ACC112 (cell line): ENCODE results near the gene MT1E.
"Not testable (repeated sequence)": the region's sequence is repeated elsewhere in the genome, so short reads cannot be mapped to it uniquely, and the experiment has no call there.

Experiments used
- H2AFZ ChIP-seq: fragments of 200-600 bp; sonication (generic); one replicate; pipeline ENCODE4 v1.6.0; 2017; ENCODE audit warnings: antibody characterized with exemption, low read length; ENCODE audit not compliant: unreplicated experiment
- H3K27ac ChIP-seq: fragments of 200-600 bp; sonication (generic); 2 replicates; pipeline ENCODE4 v1.5.1; 2014; ENCODE audit warnings: low read depth, mild to moderate bottlenecking, antibody characterized with exemption, low read length, moderate library complexity
- H3K27me3 ChIP-seq: fragments of 200-600 bp; sonication (generic); 2 replicates; pipeline ENCODE4 v1.6.1; 2014; ENCODE audit warnings: mild to moderate bottlenecking, antibody characterized with exemption, low read length, moderate library complexity, mixed read lengths; ENCODE audit not compliant: insufficient read depth
- H3K36me3 ChIP-seq: fragments of 200-600 bp; sonication (generic); 2 replicates; pipeline ENCODE4 v1.6.1; 2016; ENCODE audit warnings: mild to moderate bottlenecking, antibody characterized with exemption, low read length, moderate library complexity, mixed read lengths; ENCODE audit not compliant: insufficient read depth
- H3K4me1 ChIP-seq: fragments of 200-600 bp; sonication (generic); one replicate; pipeline ENCODE4 v1.6.1; 2016; ENCODE audit warnings: low read length, mixed read lengths; ENCODE audit not compliant: insufficient read depth, unreplicated experiment, control insufficient read depth
- H3K4me3 ChIP-seq: fragments of 200-600 bp; sonication (generic); 2 replicates; pipeline ENCODE4 v1.5.1; 2014; ENCODE audit warnings: mild to moderate bottlenecking, low read depth, low read length
- H3K79me2 ChIP-seq: fragments of 200-600 bp; sonication (generic); one replicate; pipeline ENCODE4 v1.6.0; 2016; ENCODE audit warnings: low read length; ENCODE audit not compliant: control insufficient read depth, unreplicated experiment, insufficient read depth

The MT1E gene

DNA sequence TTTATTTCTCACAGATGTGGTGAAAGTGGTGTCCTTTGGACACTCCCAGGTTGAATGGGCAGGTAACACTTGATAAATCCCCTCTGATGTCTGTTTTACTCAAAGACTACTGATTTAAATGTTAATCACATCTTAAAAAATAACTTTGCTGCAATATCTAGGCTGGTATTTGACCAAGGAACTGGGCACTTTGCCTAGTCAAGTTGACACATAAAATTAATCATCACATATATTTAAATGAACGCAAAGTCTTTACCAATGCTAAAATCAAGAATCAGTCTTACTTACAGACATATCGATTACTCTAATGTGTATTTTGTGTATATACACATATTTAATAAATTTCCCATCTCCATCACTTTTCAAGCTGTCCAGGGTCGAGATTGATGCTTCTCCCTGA lies 10.2 kb upstream of the MT1E start:
- Histone ChIP-seq H3K79me2 (peaks cover 17% of the 10 kb centered on the region), H3K4me1 (peaks cover 61% of the 10 kb centered on the region), H3K36me3 (no peaks in the 10 kb centered on the region), H3K27ac (peak overlapping the region; percentile 99), H3K4me3 (peak overlapping the region; percentile 57; the same call in 1 of the 2 replicates), H3K27me3 (no peaks in the 10 kb centered on the region), H2AFZ (no peak overlapping the region)

DNA sequence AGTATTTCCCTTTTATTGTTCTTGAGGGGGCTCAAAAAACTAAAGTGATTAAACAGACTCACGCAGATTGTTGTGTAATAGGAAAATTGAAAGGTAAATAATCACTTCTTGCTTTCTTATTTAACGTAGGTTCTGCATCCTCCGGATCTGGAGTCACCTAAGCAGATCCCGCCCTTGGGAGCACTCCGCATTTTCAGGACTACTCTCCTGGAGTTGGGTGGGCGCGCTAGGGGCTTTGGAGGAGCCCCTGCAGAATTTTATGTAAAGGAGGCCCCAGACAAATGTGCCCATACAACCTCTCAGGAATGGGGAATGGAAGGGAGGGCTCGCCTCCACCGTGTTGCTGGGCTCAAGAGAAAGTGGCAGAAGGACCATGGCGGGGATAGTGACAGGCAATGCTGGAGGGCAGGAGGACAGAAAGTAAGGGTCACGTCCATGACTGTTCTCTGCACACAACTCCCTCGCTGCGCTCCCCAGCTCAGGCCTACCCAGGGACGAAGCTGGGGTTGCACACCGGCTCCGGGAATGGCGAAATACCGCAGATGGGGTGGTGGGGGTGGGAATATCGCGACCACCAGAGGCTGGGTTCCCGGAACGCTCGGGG lies 8.9 kb upstream of the MT1E start:
- Histone ChIP-seq H3K27me3 (no peaks in the 10 kb centered on the region), H3K4me1 (peaks cover 47% of the 10 kb centered on the region), H3K79me2 (peaks cover 17% of the 10 kb centered on the region), H3K27ac (no peak overlapping the region), H2AFZ (no peak overlapping the region), H3K36me3 (no peaks in the 10 kb centered on the region), H3K4me3 (peak overlapping the region; percentile 80)

DNA sequence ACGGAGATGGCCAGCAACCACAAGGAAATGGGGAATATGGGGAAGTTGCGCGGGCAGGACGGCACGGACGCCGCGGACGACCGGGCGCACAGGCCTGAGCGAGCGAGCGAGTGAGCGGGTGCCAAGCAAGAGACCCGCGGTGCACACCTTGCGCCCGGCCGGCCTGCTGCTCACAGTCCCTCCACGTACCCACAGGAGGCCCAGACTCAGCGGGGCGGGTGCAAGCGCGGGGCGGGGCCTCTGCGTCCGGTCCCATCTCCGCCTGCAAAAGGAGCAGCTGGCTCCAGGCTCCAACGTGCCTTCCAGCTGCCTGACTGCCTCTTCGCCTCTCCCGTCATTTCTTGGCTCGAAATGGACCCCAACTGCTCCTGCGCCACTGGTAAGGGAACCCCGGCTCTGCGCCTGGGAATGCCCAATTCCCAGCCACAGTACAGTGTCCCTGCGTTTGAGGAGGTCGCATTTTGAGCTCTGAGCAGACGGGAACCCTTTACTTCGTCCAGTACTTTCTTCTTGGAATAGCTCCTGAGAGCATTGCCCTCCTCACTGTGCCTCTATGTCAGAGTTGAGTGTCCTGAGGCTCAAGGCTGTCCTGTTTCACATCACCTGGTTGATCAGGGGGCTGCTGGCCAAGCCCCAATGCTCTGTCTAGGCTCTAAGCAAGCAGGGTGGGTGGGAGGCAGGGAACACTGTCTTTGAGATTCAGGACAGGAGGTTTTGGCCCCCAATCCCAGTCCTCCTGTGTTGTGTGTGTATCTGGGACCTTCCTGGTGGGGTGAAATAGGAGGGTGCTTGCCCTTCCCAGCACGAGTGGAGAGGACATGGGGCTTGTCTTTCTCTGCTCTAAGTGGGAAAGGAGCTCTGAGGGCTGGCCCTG lies 8.1 kb upstream of the MT1E start:
- Histone ChIP-seq H2AFZ (peak overlapping the region; percentile 87), H3K36me3 (no peaks in the 10 kb centered on the region), H3K27me3 (no peaks in the 10 kb centered on the region), H3K4me3 (peak overlapping the region; percentile 80), H3K79me2 (peaks cover 17% of the 10 kb centered on the region), H3K27ac (no peak overlapping the region), H3K4me1 (peaks cover 41% of the 10 kb centered on the region)

DNA sequence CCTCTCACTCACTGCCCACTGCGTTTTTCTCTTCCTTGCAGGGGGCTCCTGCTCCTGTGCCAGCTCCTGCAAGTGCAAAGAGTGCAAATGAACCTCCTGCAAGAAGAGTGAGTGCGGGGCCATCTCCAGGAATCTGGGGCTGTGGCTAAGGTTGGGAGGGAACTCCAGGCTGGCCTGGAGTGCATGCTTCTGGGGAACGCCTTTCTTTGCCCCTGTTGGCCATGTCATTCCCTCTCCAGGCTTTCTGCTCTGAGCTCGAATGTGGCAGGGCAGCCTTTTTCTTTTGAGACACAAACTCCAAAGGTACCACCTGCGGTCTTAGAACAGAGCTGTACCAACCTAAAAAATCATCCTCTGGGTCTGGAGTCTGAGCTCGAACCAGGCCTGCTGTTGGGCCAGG lies 7.4 kb upstream of the MT1E start:
- peaks cover 17% of the 10 kb centered on the region for H3K79me2 ChIP-seq
- H3K27me3 ChIP-seq = no peaks in the 10 kb centered on the region
- peak overlapping the region; percentile 80 for H3K4me3 ChIP-seq
- H3K36me3 ChIP-seq = no peaks in the 10 kb centered on the region
- H3K27ac ChIP-seq = no peak overlapping the region
- H2AFZ ChIP-seq = no peak overlapping the region
- H3K4me1 ChIP-seq = peaks cover 35% of the 10 kb centered on the region

DNA sequence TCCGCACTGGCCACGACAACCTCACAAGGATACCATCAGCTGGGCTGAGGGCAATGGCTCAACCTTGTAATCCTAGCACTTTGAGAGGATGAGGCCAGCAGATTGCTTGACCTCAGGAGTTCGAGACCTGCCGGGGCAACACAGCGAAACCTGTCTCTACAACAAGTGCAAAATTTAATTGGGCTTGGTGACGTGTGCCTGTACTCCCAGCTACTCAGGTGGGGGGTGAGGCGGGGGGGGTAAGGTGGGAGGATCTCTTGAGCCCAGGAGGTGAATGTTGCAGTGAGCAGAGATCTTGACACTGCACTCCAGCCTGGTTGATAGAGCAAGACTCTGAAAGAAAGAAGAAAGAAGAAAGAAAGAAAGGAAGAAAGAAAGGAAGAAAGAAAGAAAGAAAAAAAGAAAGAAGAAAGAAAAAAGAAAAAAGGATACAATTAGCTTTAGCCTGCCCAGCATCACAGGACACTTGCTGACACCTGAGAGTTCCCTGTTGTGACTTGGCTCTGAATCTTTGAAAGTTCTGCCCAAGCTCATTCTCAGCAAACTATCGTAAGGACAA lies 5.2 kb upstream of the MT1E start:
- H3K27me3 ChIP-seq = no peaks in the 10 kb centered on the region
- no peaks in the 10 kb centered on the region for H3K36me3 ChIP-seq
- no peak overlapping the region for H3K4me3 ChIP-seq
- peaks cover 17% of the 10 kb centered on the region for H3K79me2 ChIP-seq
- no peak overlapping the region for H3K27ac ChIP-seq
- no peak overlapping the region for H2AFZ ChIP-seq
- peaks cover 19% of the 10 kb centered on the region for H3K4me1 ChIP-seq

DNA sequence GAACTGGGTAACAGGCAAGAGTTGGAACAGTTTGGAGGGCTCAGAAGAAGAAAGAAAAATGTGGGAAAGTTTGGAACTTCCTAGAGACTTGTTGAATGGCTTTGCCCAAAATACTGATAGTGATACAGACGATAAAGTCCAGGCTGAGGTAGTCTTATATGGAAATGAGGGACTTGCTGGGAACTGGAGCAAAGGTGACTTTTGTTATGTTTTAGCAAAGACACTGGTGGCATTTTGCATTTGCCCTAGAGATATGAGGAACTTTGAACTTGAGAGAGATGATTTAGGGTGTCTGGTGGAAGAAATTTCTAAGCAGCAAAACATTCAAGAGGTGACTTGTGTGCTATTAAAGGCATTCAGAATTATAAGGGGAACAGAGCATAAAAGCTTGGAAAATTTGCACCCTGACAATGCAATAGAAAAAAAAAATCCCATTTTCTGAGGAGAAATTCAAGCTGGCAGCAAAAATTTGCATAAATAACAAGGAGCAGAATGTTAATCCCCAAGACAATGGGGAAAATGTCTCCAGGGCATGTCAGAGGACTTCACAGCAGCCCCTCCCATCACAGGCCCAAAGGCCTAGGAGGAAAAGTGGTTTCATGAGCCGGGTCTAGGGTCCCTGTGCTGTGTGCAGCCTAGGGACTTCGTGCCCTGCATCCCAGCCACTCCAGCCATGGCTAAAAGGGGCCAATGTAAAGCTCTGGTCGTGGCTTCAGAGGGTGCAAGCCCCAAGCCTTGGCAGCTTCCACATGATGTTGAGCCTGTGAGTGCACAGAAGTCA lies 3.7 kb upstream of the MT1E start:
- H3K4me3 ChIP-seq, H2AFZ ChIP-seq, H3K27ac ChIP-seq, H3K27me3 ChIP-seq, H3K36me3 ChIP-seq: not testable (repeated sequence)
- Histone ChIP-seq H3K4me1 (peaks cover 19% of the 10 kb centered on the region), H3K79me2 (peaks cover 30% of the 10 kb centered on the region)

DNA sequence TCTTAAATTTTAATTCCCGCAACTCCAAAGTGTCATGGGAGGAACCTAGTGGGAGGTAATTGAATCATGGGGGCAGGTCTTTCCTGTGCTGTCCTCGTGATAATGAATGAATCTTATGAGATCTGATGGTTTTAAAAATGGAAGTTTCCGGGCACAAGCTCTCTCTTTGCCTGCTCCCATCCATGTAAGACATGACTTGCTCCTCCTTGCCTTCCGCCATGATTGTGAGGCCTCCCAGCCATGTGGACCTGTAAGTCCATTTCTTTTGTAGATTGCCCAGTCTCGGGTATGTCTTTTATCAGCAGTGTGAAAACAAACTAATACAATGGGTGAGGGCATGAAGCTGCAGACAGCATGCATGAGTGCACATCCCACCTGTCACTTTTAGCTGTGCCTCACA lies 2.4 kb upstream of the MT1E start:
- Histone ChIP-seq H3K79me2 (peaks cover 24% of the 10 kb centered on the region), H3K4me1 (peaks cover 15% of the 10 kb centered on the region)
- not testable (repeated sequence) for H3K27me3 ChIP-seq, H3K36me3 ChIP-seq, H3K4me3 ChIP-seq, H2AFZ ChIP-seq, H3K27ac ChIP-seq

DNA sequence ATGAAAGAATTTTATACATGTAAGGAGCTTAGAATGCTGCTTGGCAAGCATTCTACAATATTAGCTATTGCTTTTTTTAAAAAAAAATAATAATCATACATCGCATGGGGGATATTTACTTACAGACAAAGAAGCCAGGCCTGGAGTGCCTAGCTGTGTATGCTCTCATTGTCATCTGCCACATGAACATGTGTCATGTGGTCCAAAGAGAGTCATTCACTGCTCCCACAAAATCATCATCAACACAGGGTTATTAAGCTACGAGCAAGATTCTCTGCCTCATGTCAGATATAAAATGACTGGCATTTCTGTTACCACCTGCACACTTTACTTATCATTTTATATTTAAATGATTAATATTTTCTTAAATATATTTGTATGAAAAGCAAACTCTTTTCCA lies 1.9 kb upstream of the MT1E start:
- H3K27ac ChIP-seq = no peak overlapping the region
- peaks cover 21% of the 10 kb centered on the region for H3K79me2 ChIP-seq
- peaks cover 10% of the 10 kb centered on the region for H3K4me1 ChIP-seq
- no peak overlapping the region for H3K4me3 ChIP-seq
- H2AFZ ChIP-seq = no peak overlapping the region
- no peaks in the 10 kb centered on the region for H3K36me3 ChIP-seq
- H3K27me3 ChIP-seq = no peaks in the 10 kb centered on the region

DNA sequence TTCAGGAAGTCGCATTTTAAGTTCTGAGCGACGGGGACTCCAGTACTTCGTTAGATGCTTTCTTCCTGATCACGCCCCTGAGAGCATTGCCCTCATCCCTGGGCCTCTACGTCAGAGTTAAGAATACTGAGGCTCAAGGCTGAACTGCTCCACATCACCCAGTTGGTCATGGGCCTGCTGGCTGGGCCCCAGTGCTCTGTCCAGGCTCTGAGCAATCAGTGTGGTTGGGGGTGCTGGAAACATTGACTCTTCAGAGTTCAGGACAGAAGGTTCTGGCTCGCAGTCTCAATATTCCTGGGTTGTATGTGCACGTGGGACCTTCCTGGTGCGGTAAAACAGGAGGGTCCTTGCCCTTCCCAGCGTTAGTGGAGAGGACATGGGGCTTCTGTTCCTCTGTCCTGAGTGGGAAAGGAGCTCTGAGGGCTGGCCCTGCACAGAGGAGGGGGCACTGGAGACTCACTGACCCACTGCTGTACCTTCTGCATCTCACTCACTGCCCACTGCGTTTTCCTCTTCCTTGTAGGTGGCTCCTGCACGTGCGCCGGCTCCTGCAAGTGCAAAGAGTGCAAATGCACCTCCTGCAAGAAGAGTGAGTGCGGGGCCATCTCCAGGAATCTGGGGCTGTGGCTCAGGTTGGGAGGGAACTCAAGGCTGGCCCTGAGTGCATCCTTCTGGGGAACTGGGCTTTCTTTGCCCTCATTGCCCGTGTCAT lies 518 bp downstream of the MT1E start:
- Histone ChIP-seq H3K4me3 (peak overlapping the region; percentile 96), H3K27ac (peak overlapping the region; percentile 88), H3K4me1 (peaks cover 8% of the 10 kb centered on the region), H3K79me2 (peaks cover 21% of the 10 kb centered on the region), H2AFZ (no peak overlapping the region), H3K36me3 (no peaks in the 10 kb centered on the region), H3K27me3 (no peaks in the 10 kb centered on the region)

DNA sequence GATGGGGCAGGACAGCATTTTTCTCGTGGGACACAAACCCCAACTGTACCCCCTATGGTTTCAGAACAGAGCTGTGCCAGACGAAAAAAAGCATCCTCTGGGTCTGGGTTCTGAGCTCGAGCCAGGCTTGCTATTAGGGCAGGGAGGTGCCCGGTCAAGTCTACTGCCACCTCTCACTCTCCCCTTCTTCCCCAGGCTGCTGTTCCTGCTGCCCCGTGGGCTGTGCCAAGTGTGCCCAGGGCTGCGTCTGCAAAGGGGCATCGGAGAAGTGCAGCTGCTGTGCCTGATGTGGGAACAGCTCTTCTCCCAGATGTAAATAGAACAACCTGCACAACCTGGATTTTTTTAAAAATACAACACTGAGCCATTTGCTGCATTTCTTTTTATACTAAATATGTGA lies 1.1 kb downstream of the MT1E start:
- H3K4me3 ChIP-seq = peak overlapping the region; percentile 96

More for the DNA sequence above, 1.1 kb downstream of the MT1E start:
- Histone ChIP-seq H3K36me3 (no peaks in the 10 kb centered on the region), H3K27ac (peak overlapping the region; percentile 88), H3K27me3 (no peaks in the 10 kb centered on the region), H2AFZ (no peak overlapping the region), H3K79me2 (peaks cover 21% of the 10 kb centered on the region), H3K4me1 (peaks cover 8% of the 10 kb centered on the region)
